ENCODE results near the gene TNP2.
"Not testable (repeated sequence)": the region's sequence is repeated elsewhere in the genome, so short reads cannot be mapped to it uniquely, and the experiment has no call there.

TNP2 gene

GRCh38 chr16:11300560-11300892 lies 31.4 kb upstream of the TNP2 start:
- DNase-seq (ENCODE audit: low read depth in 3 of 3) = no peak

- DNase-seq (ENCODE audit: low read depth in 3 of 3) = no peak
Measured at GRCh38 chr16:11299865-11300559, 30.9 kb upstream of the TNP2 start.

- DNase-seq (ENCODE audit: low read depth in 3 of 3) = not testable (repeated sequence)
Measured at GRCh38 chr16:11298950-11299547, 29.9 kb upstream of the TNP2 start.

- no peak for DNase-seq (ENCODE audit: low read depth in 3 of 3)
Measured at GRCh38 chr16:11298143-11298900, 29.2 kb upstream of the TNP2 start.

GRCh38 chr16:11297492-11298142 lies 28.5 kb upstream of the TNP2 start:
- DNase-seq (ENCODE audit: low read depth in 3 of 3) = peak; percentile 14 to 64 (median 29)

- DNase-seq (ENCODE audit: low read depth in 3 of 3) = no peak
Measured at GRCh38 chr16:11296706-11297491, 27.8 kb upstream of the TNP2 start.

GRCh38 chr16:11296351-11296705 lies 27.2 kb upstream of the TNP2 start:
- DNase-seq (ENCODE audit: low read depth in 3 of 3) = no peak

- DNase-seq (ENCODE audit: low read depth in 3 of 3) = no peak
Measured at GRCh38 chr16:11295672-11296071, 26.5 kb upstream of the TNP2 start.

GRCh38 chr16:11292076-11292748 lies 23.1 kb upstream of the TNP2 start:
- no peak for DNase-seq (ENCODE audit: low read depth in 3 of 3)

- no peak for DNase-seq (ENCODE audit: low read depth in 3 of 3)
Measured at GRCh38 chr16:11291091-11291703, 22.1 kb upstream of the TNP2 start.

- no peak for DNase-seq (ENCODE audit: low read depth in 3 of 3)
Measured at GRCh38 chr16:11290102-11290893, 21.2 kb upstream of the TNP2 start.

GRCh38 chr16:11289696-11290095 lies 20.6 kb upstream of the TNP2 start:
- DNase-seq (ENCODE audit: low read depth in 3 of 3) = not testable (repeated sequence)

GRCh38 chr16:11289202-11289601 lies 20.1 kb upstream of the TNP2 start:
- DNase-seq (ENCODE audit: low read depth in 3 of 3) = no peak

- DNase-seq (ENCODE audit: low read depth in 3 of 3) = no peak
Measured at GRCh38 chr16:11285842-11286241, 16.7 kb upstream of the TNP2 start.

- no peak for DNase-seq (ENCODE audit: low read depth in 3 of 3)
Measured at GRCh38 chr16:11283820-11284248, 14.7 kb upstream of the TNP2 start.

- DNase-seq (ENCODE audit: low read depth in 3 of 3) = no peak
Measured at GRCh38 chr16:11280616-11281522, 11.7 kb upstream of the TNP2 start, which contains the start of gene PRM1. Gene PRM1 (minus strand): TSS chr16:11281330. CDS start chr16:11281238, 92 bp downstream.

GRCh38 chr16:11278681-11279628 lies 9.8 kb upstream of the TNP2 start:
- DNase-seq (ENCODE audit: low read depth in 3 of 3) = no peak
